Duodenal mucosa (tissue), 2 donors: ENCODE measurements around the gene MAPK4.
"Not testable (repeated sequence)": the region's sequence is repeated elsewhere in the genome, so short reads cannot be mapped to it uniquely, and the experiment has no call there.

Experiments
- H3K27ac ChIP-seq: one replicate; pipeline ENCODE4 v1.7.0; 2013; ENCODE audit warnings: low read depth, low read length
- H3K27me3 ChIP-seq, 2 donors: one replicate each; pipeline ENCODE4 v1.7.0; 2013; ENCODE audit warnings: low read length in 2 of 2, control low read depth in 1 of 2; ENCODE audit not compliant: insufficient read depth in 2 of 2, control insufficient read depth in 1 of 2
- H3K36me3 ChIP-seq, 2 donors: one replicate each; pipeline ENCODE4 v1.7.0; 2013; ENCODE audit warnings: low read length in 2 of 2, control low read depth in 1 of 2; ENCODE audit not compliant: insufficient read depth in 2 of 2, control insufficient read depth in 1 of 2
- H3K4me1 ChIP-seq, 2 donors: one replicate each; pipeline ENCODE4 v1.7.0; 2013; ENCODE audit warnings: low read length in 2 of 2, control low read depth in 1 of 2; ENCODE audit not compliant: insufficient read depth in 2 of 2, control insufficient read depth in 1 of 2
- H3K4me3 ChIP-seq, 2 donors: one replicate each; pipeline ENCODE4 v1.7.0; 2013; ENCODE audit warnings: low read length in 2 of 2, low read depth in 1 of 2
- H3K9ac ChIP-seq, 2 donors: one replicate each; pipeline ENCODE4 v1.7.0; 2013; ENCODE audit warnings: low read length in 2 of 2, low read depth in 1 of 2
- H3K9me3 ChIP-seq, 2 donors: one replicate each; pipeline ENCODE4 v1.7.0; 2013; ENCODE audit warnings: low read length in 2 of 2, control low read depth in 1 of 2; ENCODE audit not compliant: control insufficient read depth in 1 of 2

MAPK4 gene

DNA sequence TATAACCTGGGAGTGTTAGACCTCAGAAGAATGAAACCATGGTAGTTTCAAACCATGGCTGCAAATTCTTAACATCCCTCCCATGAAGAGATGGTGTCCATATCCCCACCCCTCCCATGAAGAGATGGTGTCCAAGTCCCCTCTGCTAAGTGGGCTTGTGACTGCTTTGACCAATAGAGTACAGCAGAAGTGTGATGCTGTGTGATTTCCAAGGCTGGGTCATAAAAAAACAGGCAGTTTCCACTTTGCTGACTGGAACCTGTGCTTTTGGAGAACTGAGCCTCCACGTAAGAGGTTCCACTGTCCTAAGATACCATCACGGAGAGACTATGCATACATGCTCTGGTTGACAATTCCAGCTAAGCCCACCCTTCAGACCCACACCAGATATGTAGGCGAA is 194.4 kb downstream of the MAPK4 start:
- H3K36me3 ChIP-seq: no peaks in the 10 kb centered on the region
- no peak overlapping the region for H3K4me3 ChIP-seq
- H3K27me3 ChIP-seq: peaks cover 0 to 3% of the 10 kb centered on the region in 2 donors
- no peak overlapping the region for H3K27ac ChIP-seq
- no peak overlapping the region for H3K9ac ChIP-seq
- no peaks in the 10 kb centered on the region for H3K4me1 ChIP-seq
- no peaks in the 10 kb centered on the region for H3K9me3 ChIP-seq

DNA sequence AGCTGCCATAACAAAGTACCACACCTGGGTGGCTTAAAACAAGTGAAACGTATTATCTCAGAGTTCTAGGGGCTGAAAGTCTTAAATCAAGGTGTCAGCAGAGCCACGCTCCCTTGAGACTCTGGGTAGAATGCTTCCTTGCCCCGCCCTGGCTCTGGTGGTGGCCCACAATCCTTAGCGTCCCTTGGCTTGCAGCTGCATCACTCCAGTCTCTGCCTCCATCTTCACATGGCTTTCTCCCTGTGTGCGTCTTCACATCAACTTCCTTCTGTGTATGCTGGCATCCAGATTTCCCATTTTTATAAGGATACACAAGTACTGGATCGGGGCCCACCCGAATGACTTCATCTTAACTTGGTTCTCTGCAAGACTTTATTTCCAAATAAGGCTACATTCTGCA is 197.5 kb downstream of the MAPK4 start:
- Histone ChIP-seq H3K27me3 (no peaks in the 10 kb centered on the region), H3K9ac (no peak overlapping the region), H3K4me1 (no peaks in the 10 kb centered on the region), H3K4me3 (no peak overlapping the region), H3K36me3 (no peaks in the 10 kb centered on the region), H3K9me3 (no peaks in the 10 kb centered on the region), H3K27ac (no peak overlapping the region)

DNA sequence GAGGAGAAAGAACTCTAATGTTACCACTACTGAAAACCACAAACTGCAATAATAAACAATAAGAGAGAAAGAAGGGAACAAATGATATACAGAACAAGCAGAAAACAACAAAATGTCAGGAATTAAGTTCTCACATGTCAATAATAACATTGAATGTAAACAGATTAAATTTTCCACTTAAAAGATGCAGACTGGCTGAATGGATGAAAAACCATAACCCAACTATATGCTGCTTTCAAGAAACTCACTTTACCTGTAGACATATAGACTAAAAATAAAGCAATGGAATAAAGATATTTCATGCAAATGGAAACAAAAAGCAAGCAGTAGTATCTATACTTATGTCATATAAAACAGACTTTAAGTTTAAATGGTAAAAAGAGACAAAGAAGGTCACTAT is 209.6 kb downstream of the MAPK4 start:
- Histone ChIP-seq H3K9me3 (peaks cover 12 to 14% of the 10 kb centered on the region in 2 donors), H3K36me3 (no peaks in the 10 kb centered on the region), H3K27ac (no peak overlapping the region), H3K4me1 (no peaks in the 10 kb centered on the region), H3K9ac (no peak overlapping the region), H3K4me3 (no peak overlapping the region), H3K27me3 (no peaks in the 10 kb centered on the region)

DNA sequence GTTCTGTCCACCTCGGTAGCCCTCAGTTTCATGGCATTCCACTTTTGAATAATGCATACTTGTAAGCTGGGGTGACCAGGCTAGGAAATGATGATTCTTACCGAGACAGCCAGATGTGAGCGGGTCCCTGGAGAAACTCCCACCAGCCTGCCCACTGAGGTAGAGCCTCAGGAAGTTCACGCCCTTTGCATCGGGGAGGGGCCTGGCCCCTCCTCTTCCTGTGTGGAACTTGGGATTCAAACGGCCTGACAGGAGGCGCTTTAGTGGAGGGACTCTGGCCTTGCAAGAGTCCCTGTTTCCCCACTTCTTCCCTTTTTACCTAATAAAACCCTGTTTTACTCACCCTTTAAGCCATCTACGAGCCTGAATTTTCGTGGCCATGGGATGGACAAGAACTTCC is 215.3 kb downstream of the MAPK4 start:
- no peaks in the 10 kb centered on the region for H3K9me3 ChIP-seq
- H3K4me1 ChIP-seq: no peaks in the 10 kb centered on the region
- no peak overlapping the region for H3K9ac ChIP-seq
- H3K27me3 ChIP-seq: no peaks in the 10 kb centered on the region
- H3K27ac ChIP-seq: no peak overlapping the region
- H3K4me3 ChIP-seq: no peak overlapping the region
- no peaks in the 10 kb centered on the region for H3K36me3 ChIP-seq

DNA sequence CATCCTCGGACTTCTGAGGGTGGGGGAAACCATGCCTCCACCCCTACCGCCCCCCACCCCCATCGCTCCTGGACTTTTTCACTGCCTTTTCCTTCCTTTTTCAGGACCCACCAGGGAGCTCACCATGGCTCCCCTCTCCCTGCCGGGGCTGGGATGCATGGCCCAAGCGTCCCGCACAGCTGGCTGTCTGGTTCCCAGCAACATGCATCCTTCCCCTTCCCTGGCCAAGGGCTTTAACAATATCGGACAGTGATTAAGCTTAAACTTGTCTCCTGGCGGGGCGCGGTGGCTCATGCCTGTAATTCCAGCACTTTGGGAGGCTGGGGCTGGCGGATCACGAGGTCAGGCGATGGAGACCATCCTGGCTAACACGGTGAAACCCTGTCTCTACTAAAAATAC is 215.8 kb downstream of the MAPK4 start:
- Histone ChIP-seq H3K27me3 (no peaks in the 10 kb centered on the region), H3K4me3 (no peak overlapping the region)

DNA sequence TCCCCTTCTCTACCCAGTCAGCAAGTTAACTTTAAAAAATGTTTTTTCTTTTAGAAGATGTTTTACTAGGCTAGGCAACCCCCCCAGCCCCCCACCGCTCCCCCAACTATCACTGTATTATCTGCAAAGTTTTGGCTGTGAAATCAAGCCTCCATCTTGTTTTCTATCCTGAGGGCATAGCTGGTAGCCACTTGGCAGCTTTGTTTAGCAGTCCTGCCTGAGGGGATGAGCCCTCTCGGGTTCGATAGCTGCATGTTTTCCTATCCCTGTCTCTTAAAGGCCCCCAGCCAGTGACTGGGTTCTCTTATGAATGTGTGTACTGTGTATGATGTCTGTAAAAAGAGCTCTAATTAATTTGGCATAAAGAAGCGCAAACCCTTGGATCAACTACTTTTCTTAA is 216.5 kb downstream of the MAPK4 start:
- Histone ChIP-seq H3K27me3 (no peaks in the 10 kb centered on the region), H3K4me1 (no peaks in the 10 kb centered on the region), H3K36me3 (no peaks in the 10 kb centered on the region), H3K27ac (no peak overlapping the region), H3K9ac (no peak overlapping the region), H3K9me3 (no peaks in the 10 kb centered on the region), H3K4me3 (no peak overlapping the region)

More for the DNA sequence above, 215.8 kb downstream of the MAPK4 start:
- H3K9ac ChIP-seq: no peak overlapping the region
- H3K36me3 ChIP-seq: no peaks in the 10 kb centered on the region
- no peak overlapping the region for H3K27ac ChIP-seq
- no peaks in the 10 kb centered on the region for H3K9me3 ChIP-seq
- no peaks in the 10 kb centered on the region for H3K4me1 ChIP-seq

DNA sequence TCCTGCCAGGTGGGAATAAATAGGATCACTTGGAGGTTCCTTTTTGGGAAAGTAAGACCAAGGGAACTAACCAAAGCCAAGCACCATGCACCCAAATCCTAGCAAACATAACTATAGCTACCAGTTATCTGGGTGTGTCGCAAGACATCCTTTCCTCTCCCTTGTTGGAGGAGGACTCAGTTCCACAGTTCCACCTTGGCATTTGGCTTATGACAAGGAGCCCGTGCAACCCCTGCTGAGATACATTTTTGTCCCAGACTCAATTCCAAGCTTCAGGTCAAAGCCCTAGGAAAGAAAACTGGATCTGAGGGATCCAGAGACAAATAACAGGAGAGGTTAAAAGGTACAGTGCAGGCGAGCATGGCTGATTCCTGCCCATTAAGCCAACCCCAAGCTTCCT is 219.1 kb downstream of the MAPK4 start:
- not testable (repeated sequence) for H3K27me3 ChIP-seq, H3K36me3 ChIP-seq, H3K4me3 ChIP-seq, H3K4me1 ChIP-seq, H3K9me3 ChIP-seq, H3K27ac ChIP-seq, H3K9ac ChIP-seq
